Neural crest cell (in vitro differentiated cells): ENCODE measurements around the gene PRKN. TPM values are rescaled to one million over a fixed set of nuclear protein-coding genes. Genes with fewer than 3 reads are reported as not detected.

ENCODE experiments used
- DNase-seq: peaks from one replicate; pipeline ENCODE4 v3.0.0; 2021; ENCODE audit warnings: low read depth, mixed read lengths, low spot score
- H3K27ac Mint-ChIP-seq: one replicate; pipeline ENCODE4 v1.8.0; 2021; ENCODE audit warnings: mild to moderate bottlenecking, mixed read lengths; ENCODE audit not compliant: unreplicated experiment
- H3K27me3 Mint-ChIP-seq: 2 replicates; pipeline ENCODE4 v1.8.0; 2021; ENCODE audit warnings: low read depth, mild to moderate bottlenecking, mixed read lengths
- H3K36me3 Mint-ChIP-seq: 2 replicates; pipeline ENCODE4 v1.8.0; 2021; ENCODE audit warnings: low read depth, mild to moderate bottlenecking, mixed read lengths
- H3K4me1 Mint-ChIP-seq: 2 replicates; pipeline ENCODE4 v1.8.0; 2021; ENCODE audit warnings: mixed read lengths
- H3K4me3 Mint-ChIP-seq: one replicate; pipeline ENCODE4 v1.8.0; 2021; ENCODE audit warnings: mild to moderate bottlenecking, mixed read lengths
- H3K9me3 Mint-ChIP-seq: 2 replicates; pipeline ENCODE4 v1.8.0; 2021; ENCODE audit warnings: mixed read lengths
- CTCF ChIP-seq: fragments of 200-600 bp; sonication (generic); conservative IDR thresholded peaks from 2 replicates; pipeline ENCODE4 v1.5.0; 2021; ENCODE audit warnings: antibody characterized with exemption, mild to moderate bottlenecking
- total RNA-seq: library from RNA; stranded (reverse); gene quantifications from 2 replicates; pipeline ENCODE4 v1.2.1, GENCODE V29; 2021

The PRKN gene
- total RNA-seq, 1 donor from 2014 or later, result 3.2 TPM

- Mint-ChIP-seq H3K4me1 (no peaks in the 10 kb centered on the region), H3K36me3 (no peaks in the 10 kb centered on the region), H3K4me3 (no peak overlapping the region), H3K27ac (no peak overlapping the region), H3K27me3 (no peaks in the 10 kb centered on the region), H3K9me3 (peaks cover 2% of the 10 kb centered on the region)
- TF ChIP-seq CTCF, result no peak
- DNase-seq, result no peak
These were observed 259.2 kb downstream of the PRKN start for GRCh38 chr6:162468326-162468725.

- H3K4me1 Mint-ChIP-seq, result no peaks in the 10 kb centered on the region
- peaks cover 2% of the 10 kb centered on the region for H3K9me3 Mint-ChIP-seq
- H3K4me3 Mint-ChIP-seq, result no peak overlapping the region
- H3K36me3 Mint-ChIP-seq, result no peaks in the 10 kb centered on the region
- no peaks in the 10 kb centered on the region for H3K27me3 Mint-ChIP-seq
- no peak for TF ChIP-seq CTCF
- no peak for DNase-seq
- no peak overlapping the region for H3K27ac Mint-ChIP-seq
These were observed 259.9 kb downstream of the PRKN start for GRCh38 chr6:162467679-162468078.

GRCh38 chr6:162463576-162463975, 264.0 kb downstream of the PRKN start:
- Mint-ChIP-seq H3K27me3 (no peaks in the 10 kb centered on the region), H3K4me3 (no peak overlapping the region), H3K27ac (no peak overlapping the region), H3K4me1 (no peaks in the 10 kb centered on the region), H3K36me3 (no peaks in the 10 kb centered on the region), H3K9me3 (peaks cover 8% of the 10 kb centered on the region)
- no peak for TF ChIP-seq CTCF
- no peak for DNase-seq

GRCh38 chr6:162459985-162460384, 267.6 kb downstream of the PRKN start:
- Mint-ChIP-seq H3K4me1 (no peaks in the 10 kb centered on the region), H3K27me3 (no peaks in the 10 kb centered on the region), H3K4me3 (no peak overlapping the region), H3K36me3 (no peaks in the 10 kb centered on the region), H3K9me3 (peaks cover 11% of the 10 kb centered on the region), H3K27ac (no peak overlapping the region)
- DNase-seq, result no peak
- TF ChIP-seq CTCF, result no peak

- Mint-ChIP-seq H3K36me3 (peaks cover 2% of the 10 kb centered on the region), H3K9me3 (peaks cover 2% of the 10 kb centered on the region), H3K4me3 (no peak overlapping the region), H3K4me1 (no peaks in the 10 kb centered on the region), H3K27ac (no peak overlapping the region), H3K27me3 (no peaks in the 10 kb centered on the region)
- no peak for DNase-seq
- no peak for TF ChIP-seq CTCF
These were observed 277.2 kb downstream of the PRKN start for GRCh38 chr6:162450358-162450757.

GRCh38 chr6:162448294-162448693, 279.3 kb downstream of the PRKN start:
- no peak for DNase-seq
- TF ChIP-seq CTCF, result no peak
- Mint-ChIP-seq H3K4me3 (no peak overlapping the region), H3K27me3 (no peaks in the 10 kb centered on the region), H3K4me1 (peaks cover 13% of the 10 kb centered on the region), H3K9me3 (no peaks in the 10 kb centered on the region), H3K27ac (no peak overlapping the region), H3K36me3 (no peaks in the 10 kb centered on the region)
